ENCODE data around the gene ARHGEF7. TPM values are rescaled to one million over a fixed set of nuclear protein-coding genes. Genes with fewer than 3 reads are reported as not detected.
A peak's percentile ranks its signal among the peaks of the same experiment; 100 is the strongest.

The ARHGEF7 gene
- total and polyA plus RNA-seq, 8 donors, result 52.8 to 86.0 (median 72.2) TPM

DNA sequence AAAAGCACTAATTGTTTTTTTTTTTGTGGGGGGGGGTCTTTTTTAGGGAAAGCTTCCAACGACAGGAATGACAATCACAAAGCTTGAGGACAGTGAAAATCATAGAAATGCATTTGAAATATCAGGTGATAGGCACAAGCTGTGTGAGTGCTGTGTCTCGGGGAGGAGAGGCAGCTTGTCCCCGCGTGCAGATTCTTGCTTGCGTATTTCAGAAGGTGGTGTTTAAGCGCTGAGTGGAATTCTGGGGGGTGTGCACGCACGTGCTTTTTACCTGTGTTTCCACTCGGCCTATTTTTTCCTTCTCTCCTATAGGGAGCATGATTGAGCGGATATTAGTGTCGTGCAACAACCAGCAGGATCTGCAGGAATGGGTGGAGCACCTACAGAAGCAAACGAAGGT, 165.1 kb downstream of the ARHGEF7 start:
- Histone ChIP-seq H3K4me1 (no peaks in the 10 kb centered on the region), H3K27ac (no peak overlapping the region), H3K9me3 (no peaks in the 10 kb centered on the region), H3K27me3 (no peaks in the 10 kb centered on the region), H3K4me3 (no peak overlapping the region), H3K36me3 (peaks cover 0 to 98% of the 10 kb centered on the region in 2 donors)
- DNase-seq, result no peak
- no peak for ATAC-seq
- no peak for TF ChIP-seq CTCF (IDR thresholded peaks at IDR 0.05)
- intact Hi-C loops (cut with DNase I), result no loop called here

DNA sequence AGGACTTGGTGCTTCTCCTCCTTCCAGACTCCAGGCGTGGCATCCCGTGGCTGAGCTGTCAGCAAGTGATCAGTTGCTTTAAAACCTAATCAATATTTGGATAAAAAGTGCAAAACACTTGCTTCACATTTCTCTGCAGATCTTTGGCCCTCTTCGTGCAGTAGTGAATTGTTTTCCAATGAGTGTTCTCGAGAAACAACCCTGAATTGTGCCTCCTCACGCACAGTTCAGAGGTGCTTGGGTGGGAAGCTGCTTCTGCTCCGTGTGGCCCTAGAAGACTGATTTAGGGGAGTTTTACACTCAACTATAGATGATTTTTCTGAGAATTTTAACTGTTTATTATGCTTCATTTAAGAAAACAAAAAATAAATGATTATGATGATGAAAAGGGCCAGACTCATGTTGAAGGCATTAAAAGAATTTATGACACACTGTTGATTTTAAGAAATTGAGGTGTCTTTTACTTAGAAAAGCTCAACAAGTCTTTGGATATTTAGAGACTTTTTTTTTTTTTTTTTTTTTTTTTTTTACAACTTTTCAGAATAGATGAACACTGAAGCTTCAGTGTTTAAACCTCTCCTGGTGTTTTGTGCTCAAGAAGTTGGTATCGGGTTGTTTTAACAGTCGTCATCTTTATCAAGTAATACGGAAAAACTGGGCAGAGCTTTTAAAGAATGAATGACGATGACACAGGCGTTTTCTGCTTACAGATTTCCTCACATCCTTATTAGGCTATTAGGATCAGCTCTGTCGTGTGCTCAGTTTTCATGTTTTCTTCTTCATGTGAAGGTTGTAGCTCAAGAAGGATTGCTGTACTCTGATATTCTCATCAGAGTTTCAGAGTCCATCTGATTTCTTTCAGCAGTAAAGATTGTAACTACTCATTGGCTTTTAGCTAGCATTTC, 165.8 kb downstream of the ARHGEF7 start:
- no peaks in the 10 kb centered on the region for H3K27me3 ChIP-seq
- H3K36me3 ChIP-seq, result peaks cover 0 to 98% of the 10 kb centered on the region in 2 donors
- DNase-seq (no peak), ATAC-seq (no peak)
- intact Hi-C loops (cut with DNase I), result no loop called here
- peak overlapping the region in 1 of 2 donors; percentile 28 for H3K27ac ChIP-seq
- no peak for TF ChIP-seq CTCF (IDR thresholded peaks at IDR 0.05)
- H3K4me1 ChIP-seq, result no peaks in the 10 kb centered on the region
- no peak overlapping the region for H3K4me3 ChIP-seq
- no peaks in the 10 kb centered on the region for H3K9me3 ChIP-seq

- ATAC-seq (peak; percentile 55), DNase-seq (peak in 1 of 4 donors; percentile 18)
- no peaks in the 10 kb centered on the region for H3K27me3 ChIP-seq
- no peak for TF ChIP-seq CTCF (IDR thresholded peaks at IDR 0.05)
- H3K4me1 ChIP-seq, result no peaks in the 10 kb centered on the region
- H3K9me3 ChIP-seq, result no peaks in the 10 kb centered on the region
- H3K27ac ChIP-seq, result peak overlapping the region; percentile 18 to 28
- intact Hi-C loops (cut with DNase I), result no loop called here
- H3K36me3 ChIP-seq, result peaks cover 0 to 98% of the 10 kb centered on the region in 2 donors
- H3K4me3 ChIP-seq, result no peak overlapping the region
These were observed 166.7 kb downstream of the ARHGEF7 start for GRCh38 chr13:111281751-111282311.

GRCh38 chr13:111282425-111282824, 167.3 kb downstream of the ARHGEF7 start:
- Histone ChIP-seq H3K4me3 (no peak overlapping the region), H3K4me1 (no peaks in the 10 kb centered on the region), H3K27me3 (no peaks in the 10 kb centered on the region), H3K36me3 (peaks cover 0 to 98% of the 10 kb centered on the region in 2 donors), H3K9me3 (no peaks in the 10 kb centered on the region), H3K27ac (peak overlapping the region in 1 of 2 donors; percentile 28)
- ATAC-seq, result no peak
- no peak for DNase-seq
- intact Hi-C loops (cut with DNase I), result no loop called here
- TF ChIP-seq CTCF (IDR thresholded peaks at IDR 0.05), result no peak

- peaks cover 0 to 98% of the 10 kb centered on the region in 2 donors for H3K36me3 ChIP-seq
- no peak for TF ChIP-seq CTCF (IDR thresholded peaks at IDR 0.05)
- no peak overlapping the region for H3K27ac ChIP-seq
These were observed 167.9 kb downstream of the ARHGEF7 start for GRCh38 chr13:111282997-111283396.

More at GRCh38 chr13:111282997-111283396, 167.9 kb downstream of the ARHGEF7 start:
- no peak overlapping the region for H3K4me3 ChIP-seq
- no peaks in the 10 kb centered on the region for H3K27me3 ChIP-seq
- H3K4me1 ChIP-seq, result no peaks in the 10 kb centered on the region
- no peaks in the 10 kb centered on the region for H3K9me3 ChIP-seq
- DNase-seq (no peak), ATAC-seq (no peak)
- intact Hi-C loops (cut with DNase I), result no loop called here
